Osteoblast (primary cell): ENCODE results near the gene PLA2G4B. TPM values are rescaled to one million over a fixed set of nuclear protein-coding genes. Genes with fewer than 3 reads are reported as not detected.

Experiments
- DNase-seq: peaks from one replicate; pipeline ENCODE4 v3.0.0; 2011; ENCODE audit warnings: low spot score, mixed read lengths; ENCODE audit not compliant: insufficient read length; ENCODE audit errors: missing footprints
- H2AFZ ChIP-seq: 2 replicates; pipeline ENCODE4 v1.6.0; 2011; ENCODE audit warnings: mild to moderate bottlenecking, low read length
- H3K27ac ChIP-seq: 2 replicates; pipeline ENCODE4 v1.5.1; 2011; ENCODE audit warnings: mild to moderate bottlenecking, low read depth, low read length, moderate library complexity
- H3K27me3 ChIP-seq: 2 replicates; pipeline ENCODE4 v1.6.0; 2012; ENCODE audit warnings: mild to moderate bottlenecking, control low read depth, inconsistent platforms, low read length, moderate library complexity; ENCODE audit not compliant: insufficient read depth
- H3K36me3 ChIP-seq: 2 replicates; pipeline ENCODE4 v1.5.1; 2011; ENCODE audit warnings: mild to moderate bottlenecking, low read length, control low read depth, moderate library complexity; ENCODE audit not compliant: insufficient read depth
- H3K4me1 ChIP-seq: 2 replicates; pipeline ENCODE4 v1.5.1; 2011; ENCODE audit warnings: mild to moderate bottlenecking, low read length, control low read depth, moderate library complexity; ENCODE audit not compliant: insufficient read depth
- H3K4me2 ChIP-seq: 2 replicates; pipeline ENCODE4 v1.6.0; 2011; ENCODE audit warnings: mild to moderate bottlenecking, low read length; ENCODE audit not compliant: insufficient read depth
- H3K4me3 ChIP-seq: fragments of 200-600 bp; sonication (generic); 3 replicates; pipeline ENCODE4 v1.5.1; 2012; ENCODE audit warnings: mild to moderate bottlenecking, low read length, inconsistent platforms; ENCODE audit not compliant: insufficient read depth
- H3K79me2 ChIP-seq: 2 replicates; pipeline ENCODE4 v1.6.0; 2012; ENCODE audit warnings: mild to moderate bottlenecking, low read length, control low read depth, inconsistent platforms; ENCODE audit not compliant: insufficient read depth
- H3K9me3 ChIP-seq: 2 replicates; pipeline ENCODE4 v1.5.1; 2011; ENCODE audit warnings: low read depth, low read length, control low read depth
- H4K20me1 ChIP-seq: 2 replicates; pipeline ENCODE4 v1.6.0; 2012; ENCODE audit warnings: mild to moderate bottlenecking, low read length, control low read depth; ENCODE audit not compliant: insufficient read depth
- total RNA-seq: library from RNA; depleted of rRNA; stranded (reverse); fragments of >200 nt; gene quantifications from 2 replicates; pipeline ENCODE4 v1.2.3, GENCODE V29; 2012
- TF ChIP-seq, protein P1 (sequence below): IDR thresholded peaks from 2 replicates; pipeline ENCODE4 v1.5.1; 2011; ENCODE audit warnings: mild to moderate bottlenecking, low read depth, low read length, moderate library complexity; ENCODE audit errors: extremely low read depth

Gene PLA2G4B
- total RNA-seq, 1 donor, result 0.72 TPM

DNA sequence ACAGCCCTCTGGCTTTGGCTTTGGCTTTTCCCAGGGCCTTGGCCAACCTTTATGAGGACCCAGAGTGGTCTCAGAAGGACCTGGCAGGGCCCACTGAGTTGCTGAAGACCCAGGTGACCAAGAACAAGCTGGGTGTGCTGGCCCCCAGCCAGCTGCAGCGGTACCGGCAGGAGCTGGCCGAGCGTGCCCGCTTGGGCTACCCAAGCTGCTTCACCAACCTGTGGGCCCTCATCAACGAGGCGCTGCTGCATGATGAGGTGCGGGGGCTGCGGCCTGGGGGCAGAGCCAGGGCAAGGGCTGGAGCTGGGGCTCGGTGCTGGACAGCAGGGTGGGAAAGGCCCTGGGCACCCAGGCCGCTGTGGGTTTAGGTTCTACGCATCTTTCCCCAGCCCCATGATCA lies 6.2 kb downstream of the PLA2G4B start:
- DNase-seq, result no peak
- Histone ChIP-seq H3K27me3 (no peaks in the 10 kb centered on the region), H3K79me2 (no peaks in the 10 kb centered on the region), H3K4me3 (no peak overlapping the region), H4K20me1 (peaks cover 4% of the 10 kb centered on the region), H3K36me3 (peaks cover 8% of the 10 kb centered on the region), H3K4me2 (no peak overlapping the region), H3K4me1 (no peaks in the 10 kb centered on the region), H3K27ac (no peak overlapping the region), H3K9me3 (no peaks in the 10 kb centered on the region), H2AFZ (no peak overlapping the region)
- TF ChIP-seq, protein P1, sequence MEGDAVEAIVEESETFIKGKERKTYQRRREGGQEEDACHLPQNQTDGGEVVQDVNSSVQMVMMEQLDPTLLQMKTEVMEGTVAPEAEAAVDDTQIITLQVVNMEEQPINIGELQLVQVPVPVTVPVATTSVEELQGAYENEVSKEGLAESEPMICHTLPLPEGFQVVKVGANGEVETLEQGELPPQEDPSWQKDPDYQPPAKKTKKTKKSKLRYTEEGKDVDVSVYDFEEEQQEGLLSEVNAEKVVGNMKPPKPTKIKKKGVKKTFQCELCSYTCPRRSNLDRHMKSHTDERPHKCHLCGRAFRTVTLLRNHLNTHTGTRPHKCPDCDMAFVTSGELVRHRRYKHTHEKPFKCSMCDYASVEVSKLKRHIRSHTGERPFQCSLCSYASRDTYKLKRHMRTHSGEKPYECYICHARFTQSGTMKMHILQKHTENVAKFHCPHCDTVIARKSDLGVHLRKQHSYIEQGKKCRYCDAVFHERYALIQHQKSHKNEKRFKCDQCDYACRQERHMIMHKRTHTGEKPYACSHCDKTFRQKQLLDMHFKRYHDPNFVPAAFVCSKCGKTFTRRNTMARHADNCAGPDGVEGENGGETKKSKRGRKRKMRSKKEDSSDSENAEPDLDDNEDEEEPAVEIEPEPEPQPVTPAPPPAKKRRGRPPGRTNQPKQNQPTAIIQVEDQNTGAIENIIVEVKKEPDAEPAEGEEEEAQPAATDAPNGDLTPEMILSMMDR, result no peak

DNA sequence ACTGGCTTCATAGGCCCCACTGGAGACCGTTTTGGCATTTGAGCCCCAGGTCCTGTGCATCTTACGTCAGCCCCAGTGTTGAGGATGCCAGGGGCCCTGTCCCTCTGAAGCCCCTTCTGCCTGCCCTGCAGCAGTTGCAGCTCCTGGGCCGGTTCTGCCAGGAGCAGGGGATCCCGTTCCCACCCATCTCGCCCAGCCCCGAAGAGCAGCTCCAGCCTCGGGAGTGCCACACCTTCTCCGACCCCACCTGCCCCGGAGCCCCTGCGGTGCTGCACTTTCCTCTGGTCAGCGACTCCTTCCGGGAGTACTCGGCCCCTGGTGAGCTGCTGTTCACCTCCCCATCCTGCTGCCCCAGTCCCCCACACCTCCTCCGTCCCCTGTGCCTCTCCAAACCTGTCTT lies 8.6 kb downstream of the PLA2G4B start:
- no peaks in the 10 kb centered on the region for H3K79me2 ChIP-seq
- H3K27ac ChIP-seq, result no peak overlapping the region
- peaks cover 16% of the 10 kb centered on the region for H3K27me3 ChIP-seq
- DNase-seq, result no peak
- TF ChIP-seq, protein P1, result no peak
- no peak overlapping the region for H2AFZ ChIP-seq
- no peaks in the 10 kb centered on the region for H3K9me3 ChIP-seq
- H3K4me1 ChIP-seq, result no peaks in the 10 kb centered on the region
- H3K36me3 ChIP-seq, result peaks cover 8% of the 10 kb centered on the region
- peaks cover 4% of the 10 kb centered on the region for H4K20me1 ChIP-seq
- H3K4me2 ChIP-seq, result no peak overlapping the region
- H3K4me3 ChIP-seq, result no peak overlapping the region

DNA sequence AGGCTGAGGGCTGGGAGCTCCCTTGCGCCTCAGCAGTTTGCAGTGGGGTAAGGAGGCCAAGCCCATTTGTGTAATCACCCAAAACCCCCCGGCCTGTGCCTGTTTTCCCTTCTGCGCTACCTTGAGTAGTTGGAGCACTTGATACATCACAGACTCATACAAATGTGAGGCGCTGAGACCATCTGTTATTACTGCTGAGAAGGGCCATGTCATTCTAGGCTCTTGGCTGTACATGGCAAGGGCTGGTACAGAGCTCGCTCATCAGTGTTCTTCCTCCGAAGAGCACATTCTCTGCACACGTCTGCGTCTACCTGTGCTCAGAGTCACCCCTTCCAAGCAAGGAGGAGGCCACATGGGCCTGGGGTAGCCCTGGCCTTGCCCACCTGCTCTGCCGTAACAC lies 9.3 kb downstream of the PLA2G4B start:
- Histone ChIP-seq H2AFZ (no peak overlapping the region), H3K4me2 (no peak overlapping the region), H3K4me1 (no peaks in the 10 kb centered on the region), H3K27me3 (peaks cover 18% of the 10 kb centered on the region), H3K27ac (no peak overlapping the region), H3K79me2 (no peaks in the 10 kb centered on the region), H3K4me3 (no peak overlapping the region), H3K9me3 (no peaks in the 10 kb centered on the region), H4K20me1 (peaks cover 4% of the 10 kb centered on the region), H3K36me3 (peaks cover 8% of the 10 kb centered on the region)
- TF ChIP-seq, protein P1, result no peak
- DNase-seq, result no peak

DNA sequence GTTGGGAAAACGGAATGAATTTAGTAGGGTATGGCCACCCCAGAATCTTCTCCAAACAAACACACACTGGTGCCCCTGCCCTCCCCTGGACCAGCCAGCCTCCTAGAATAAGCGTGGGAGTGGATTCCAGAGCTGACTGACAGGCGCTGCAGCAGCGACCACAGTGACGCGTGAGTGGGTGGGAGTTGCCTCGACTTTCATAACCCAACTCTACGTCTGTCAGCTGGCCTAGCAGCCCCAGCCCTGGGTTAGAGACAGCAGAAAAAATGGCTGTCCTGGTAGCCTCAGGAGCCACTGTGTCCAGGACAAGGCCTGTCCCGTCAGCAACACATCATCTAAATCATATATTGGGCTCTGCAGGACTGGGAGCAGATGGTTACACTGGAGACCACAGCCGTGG lies 10.0 kb downstream of the PLA2G4B start:
- peaks cover 18% of the 10 kb centered on the region for H3K27me3 ChIP-seq
- no peak overlapping the region for H3K27ac ChIP-seq
- no peak overlapping the region for H3K4me3 ChIP-seq
- H3K4me2 ChIP-seq, result no peak overlapping the region
- H3K9me3 ChIP-seq, result no peaks in the 10 kb centered on the region
- no peak for DNase-seq
- peaks cover 4% of the 10 kb centered on the region for H4K20me1 ChIP-seq
- no peak overlapping the region for H2AFZ ChIP-seq
- no peaks in the 10 kb centered on the region for H3K4me1 ChIP-seq
- H3K36me3 ChIP-seq, result peaks cover 8% of the 10 kb centered on the region
- TF ChIP-seq, protein P1, result no peak
- H3K79me2 ChIP-seq, result no peaks in the 10 kb centered on the region
